Neural progenitor cell (in vitro differentiated cells): ENCODE results near the gene NAPSA.
"Not testable (repeated sequence)": the region's sequence is repeated elsewhere in the genome, so short reads cannot be mapped to it uniquely, and the experiment has no call there.

ENCODE experiments used
- EZH2 ChIP-seq: fragments of 200-600 bp; sonication (generic); IDR thresholded peaks from 2 replicates; pipeline ENCODE4 v1.6.1; 2017; ENCODE audit warnings: antibody characterized with exemption, mild to moderate bottlenecking, moderate library complexity
- EZH2phosphoT487 ChIP-seq: fragments of 200-600 bp; sonication (generic); IDR thresholded peaks from 2 replicates; pipeline ENCODE4 v1.6.1; 2017; ENCODE audit warnings: antibody characterized with exemption
- TF ChIP-seq, protein P1 (sequence below): fragments of 200-600 bp; sonication (generic); IDR thresholded peaks from 2 replicates; pipeline ENCODE4 v1.5.1; 2017; ENCODE audit warnings: antibody characterized with exemption, mild to moderate bottlenecking

GRCh38 chr19:50337031-50337430 is 28.4 kb downstream of the NAPSA start:
- not testable (repeated sequence) for TF ChIP-seq EZH2, EZH2phosphoT487
- TF ChIP-seq, protein P1, sequence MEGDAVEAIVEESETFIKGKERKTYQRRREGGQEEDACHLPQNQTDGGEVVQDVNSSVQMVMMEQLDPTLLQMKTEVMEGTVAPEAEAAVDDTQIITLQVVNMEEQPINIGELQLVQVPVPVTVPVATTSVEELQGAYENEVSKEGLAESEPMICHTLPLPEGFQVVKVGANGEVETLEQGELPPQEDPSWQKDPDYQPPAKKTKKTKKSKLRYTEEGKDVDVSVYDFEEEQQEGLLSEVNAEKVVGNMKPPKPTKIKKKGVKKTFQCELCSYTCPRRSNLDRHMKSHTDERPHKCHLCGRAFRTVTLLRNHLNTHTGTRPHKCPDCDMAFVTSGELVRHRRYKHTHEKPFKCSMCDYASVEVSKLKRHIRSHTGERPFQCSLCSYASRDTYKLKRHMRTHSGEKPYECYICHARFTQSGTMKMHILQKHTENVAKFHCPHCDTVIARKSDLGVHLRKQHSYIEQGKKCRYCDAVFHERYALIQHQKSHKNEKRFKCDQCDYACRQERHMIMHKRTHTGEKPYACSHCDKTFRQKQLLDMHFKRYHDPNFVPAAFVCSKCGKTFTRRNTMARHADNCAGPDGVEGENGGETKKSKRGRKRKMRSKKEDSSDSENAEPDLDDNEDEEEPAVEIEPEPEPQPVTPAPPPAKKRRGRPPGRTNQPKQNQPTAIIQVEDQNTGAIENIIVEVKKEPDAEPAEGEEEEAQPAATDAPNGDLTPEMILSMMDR: not testable (repeated sequence)
